Activated naive CD8-positive, alpha-beta T cell treated with anti-CD3 and anti-CD28 coated beads for 36 hours (primary cell): ENCODE data around the gene PDE3A. TPM values are rescaled to one million over a fixed set of nuclear protein-coding genes. Genes with fewer than 3 reads are reported as not detected.

Experiments
- DNase-seq: peaks from one replicate; pipeline ENCODE4 v3.0.0; 2021
- H3K27ac Mint-ChIP-seq: one replicate; pipeline ENCODE4 v1.8.0; 2022; ENCODE audit warnings: mild to moderate bottlenecking, moderate library complexity, mixed read lengths
- H3K27me3 Mint-ChIP-seq: one replicate; pipeline ENCODE4 v1.8.0; 2022; ENCODE audit warnings: mild to moderate bottlenecking, mixed read lengths
- H3K36me3 Mint-ChIP-seq: one replicate; pipeline ENCODE4 v1.8.0; 2021; ENCODE audit warnings: mild to moderate bottlenecking, mixed read lengths
- H3K4me1 Mint-ChIP-seq: one replicate; pipeline ENCODE4 v1.8.0; 2021; ENCODE audit warnings: mixed read lengths
- H3K4me3 Mint-ChIP-seq: one replicate; pipeline ENCODE4 v1.8.0; 2022; ENCODE audit warnings: mild to moderate bottlenecking, moderate library complexity, mixed read lengths
- H3K9me3 Mint-ChIP-seq: one replicate; pipeline ENCODE4 v1.8.0; 2022; ENCODE audit warnings: mixed read lengths
- total RNA-seq, 2 experiments: library from RNA; stranded (reverse); gene quantifications; one replicate each; pipeline ENCODE4 v1.2.3, GENCODE V29; 2021

The PDE3A gene
- total RNA-seq, 2 experiments from 2014 or later, result not detected

DNA sequence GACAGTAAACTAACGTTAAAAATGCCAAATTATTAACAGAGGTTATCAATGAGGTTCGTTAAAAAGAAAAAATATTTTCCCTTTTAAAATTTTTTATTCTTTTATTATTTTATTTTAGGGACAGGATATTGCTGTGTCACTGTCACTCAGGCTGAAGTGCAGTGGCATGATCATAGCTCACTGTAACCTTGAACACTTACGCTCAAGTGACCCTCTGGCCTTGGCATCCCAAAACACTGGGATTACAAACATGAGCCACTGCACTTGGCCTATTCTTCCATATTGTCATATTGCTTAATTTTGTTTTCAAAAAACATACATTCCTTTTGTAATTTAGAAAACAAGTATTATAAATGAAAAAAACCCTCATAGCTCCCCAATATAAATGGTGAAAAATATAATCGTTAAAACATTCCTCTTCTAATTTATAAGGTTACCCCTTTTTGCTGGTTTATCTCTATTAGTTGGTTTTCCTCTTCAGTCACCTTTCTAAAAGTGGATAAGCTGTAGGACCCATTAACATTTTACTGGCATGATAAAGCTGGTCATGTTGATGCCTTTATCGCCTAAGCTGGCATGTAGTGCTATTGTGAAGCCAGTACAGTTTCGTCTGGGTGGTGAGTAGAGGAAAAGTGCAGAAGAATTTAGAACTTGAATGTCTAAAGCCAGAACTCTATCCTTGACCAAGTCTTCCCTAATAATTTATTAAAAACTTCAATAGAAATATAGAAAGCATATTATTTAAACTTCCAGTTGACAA lies 27.6 kb downstream of the PDE3A start:
- no peak for DNase-seq
- Mint-ChIP-seq H3K4me1 (no peaks in the 10 kb centered on the region), H3K9me3 (peaks cover 4% of the 10 kb centered on the region), H3K27me3 (no peaks in the 10 kb centered on the region), H3K27ac (no peak overlapping the region), H3K36me3 (no peaks in the 10 kb centered on the region), H3K4me3 (no peak overlapping the region)

DNA sequence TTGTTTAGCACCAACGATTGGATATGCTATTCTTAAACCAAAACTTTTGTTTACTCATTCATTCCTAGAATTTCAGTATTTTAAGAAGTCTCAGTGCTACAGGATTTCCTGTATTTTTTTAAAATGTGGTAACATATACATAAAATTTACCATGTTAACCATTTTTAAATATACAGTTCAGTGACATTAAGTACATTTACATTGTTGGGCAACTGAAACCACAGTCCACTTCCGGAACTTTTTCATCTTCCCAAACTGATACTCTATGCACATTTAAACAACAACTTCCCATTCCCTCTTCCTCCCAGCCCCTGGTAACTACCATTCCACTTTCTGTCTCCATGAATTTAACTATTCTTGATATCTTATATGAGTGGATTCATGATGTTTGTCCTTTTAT lies 30.3 kb downstream of the PDE3A start:
- no peaks in the 10 kb centered on the region for H3K9me3 Mint-ChIP-seq
- no peak for DNase-seq
- no peaks in the 10 kb centered on the region for H3K27me3 Mint-ChIP-seq
- H3K36me3 Mint-ChIP-seq, result no peaks in the 10 kb centered on the region
- H3K27ac Mint-ChIP-seq, result no peak overlapping the region
- H3K4me1 Mint-ChIP-seq, result no peaks in the 10 kb centered on the region
- H3K4me3 Mint-ChIP-seq, result no peak overlapping the region

GRCh38 chr12:20400003-20400402 lies 31.7 kb downstream of the PDE3A start:
- no peaks in the 10 kb centered on the region for H3K27me3 Mint-ChIP-seq
- no peaks in the 10 kb centered on the region for H3K4me1 Mint-ChIP-seq
- no peak overlapping the region for H3K4me3 Mint-ChIP-seq
- no peak for DNase-seq
- H3K36me3 Mint-ChIP-seq, result no peaks in the 10 kb centered on the region
- H3K27ac Mint-ChIP-seq, result no peak overlapping the region
- H3K9me3 Mint-ChIP-seq, result no peaks in the 10 kb centered on the region

- H3K4me1 Mint-ChIP-seq, result no peaks in the 10 kb centered on the region
- no peaks in the 10 kb centered on the region for H3K36me3 Mint-ChIP-seq
- DNase-seq, result no peak
- no peak overlapping the region for H3K4me3 Mint-ChIP-seq
- no peaks in the 10 kb centered on the region for H3K27me3 Mint-ChIP-seq
- no peak overlapping the region for H3K27ac Mint-ChIP-seq
- H3K9me3 Mint-ChIP-seq, result no peaks in the 10 kb centered on the region
These were observed 34.9 kb downstream of the PDE3A start for GRCh38 chr12:20403230-20403629.

GRCh38 chr12:20404576-20405346 lies 36.4 kb downstream of the PDE3A start:
- no peaks in the 10 kb centered on the region for H3K9me3 Mint-ChIP-seq
- no peaks in the 10 kb centered on the region for H3K27me3 Mint-ChIP-seq
- H3K4me3 Mint-ChIP-seq, result no peak overlapping the region
- no peak for DNase-seq
- H3K4me1 Mint-ChIP-seq, result no peaks in the 10 kb centered on the region
- H3K36me3 Mint-ChIP-seq, result no peaks in the 10 kb centered on the region
- no peak overlapping the region for H3K27ac Mint-ChIP-seq

GRCh38 chr12:20409607-20410377 lies 41.5 kb downstream of the PDE3A start:
- no peaks in the 10 kb centered on the region for H3K4me1 Mint-ChIP-seq
- no peak for DNase-seq
- no peak overlapping the region for H3K27ac Mint-ChIP-seq
- H3K4me3 Mint-ChIP-seq, result no peak overlapping the region
- no peaks in the 10 kb centered on the region for H3K9me3 Mint-ChIP-seq
- H3K27me3 Mint-ChIP-seq, result no peaks in the 10 kb centered on the region
- no peaks in the 10 kb centered on the region for H3K36me3 Mint-ChIP-seq

DNA sequence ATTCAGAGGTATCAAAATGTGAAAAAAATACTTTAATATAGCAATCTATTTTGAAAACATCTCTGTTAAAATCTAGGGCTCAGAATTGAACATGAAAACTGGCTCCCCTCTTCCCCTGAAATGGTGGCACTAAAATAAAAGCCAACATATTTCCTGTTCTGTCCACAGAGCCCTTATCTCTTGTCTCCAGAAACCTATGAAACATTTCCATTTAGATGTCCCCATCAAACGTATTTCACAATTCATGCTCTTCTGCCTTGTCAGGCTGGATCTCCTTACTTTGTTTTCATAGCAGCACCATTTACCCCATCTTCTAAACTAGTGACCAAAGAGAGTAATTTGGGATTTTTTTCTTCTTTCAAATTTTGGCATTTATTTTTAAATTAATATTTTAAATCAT lies 42.4 kb downstream of the PDE3A start:
- no peaks in the 10 kb centered on the region for H3K9me3 Mint-ChIP-seq
- no peak overlapping the region for H3K27ac Mint-ChIP-seq
- H3K4me3 Mint-ChIP-seq, result no peak overlapping the region
- no peak for DNase-seq
- H3K4me1 Mint-ChIP-seq, result no peaks in the 10 kb centered on the region
- H3K27me3 Mint-ChIP-seq, result peaks cover 3% of the 10 kb centered on the region
- H3K36me3 Mint-ChIP-seq, result no peaks in the 10 kb centered on the region

DNA sequence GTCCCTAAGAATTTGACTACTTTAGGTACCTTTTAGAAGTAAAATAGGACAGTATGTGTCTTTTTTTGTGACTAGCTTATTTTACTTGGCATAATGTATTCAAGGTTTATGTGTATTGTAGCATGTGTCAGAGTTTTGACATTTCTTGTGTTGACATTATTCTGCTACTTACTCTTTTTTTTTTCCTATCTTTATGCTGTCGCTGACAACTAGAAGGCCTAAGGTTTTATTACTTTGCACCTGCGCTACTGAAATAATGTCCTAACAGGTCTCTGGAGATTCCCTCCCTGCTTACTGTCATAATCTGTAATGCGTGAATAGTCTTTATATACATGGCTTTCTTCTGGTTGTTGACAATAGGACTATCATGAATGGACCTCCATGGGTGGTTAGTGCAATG lies 43.0 kb downstream of the PDE3A start:
- H3K9me3 Mint-ChIP-seq, result no peaks in the 10 kb centered on the region
- H3K36me3 Mint-ChIP-seq, result no peaks in the 10 kb centered on the region
- no peaks in the 10 kb centered on the region for H3K4me1 Mint-ChIP-seq
- DNase-seq, result no peak
- H3K4me3 Mint-ChIP-seq, result no peak overlapping the region
- peaks cover 3% of the 10 kb centered on the region for H3K27me3 Mint-ChIP-seq
- H3K27ac Mint-ChIP-seq, result no peak overlapping the region

DNA sequence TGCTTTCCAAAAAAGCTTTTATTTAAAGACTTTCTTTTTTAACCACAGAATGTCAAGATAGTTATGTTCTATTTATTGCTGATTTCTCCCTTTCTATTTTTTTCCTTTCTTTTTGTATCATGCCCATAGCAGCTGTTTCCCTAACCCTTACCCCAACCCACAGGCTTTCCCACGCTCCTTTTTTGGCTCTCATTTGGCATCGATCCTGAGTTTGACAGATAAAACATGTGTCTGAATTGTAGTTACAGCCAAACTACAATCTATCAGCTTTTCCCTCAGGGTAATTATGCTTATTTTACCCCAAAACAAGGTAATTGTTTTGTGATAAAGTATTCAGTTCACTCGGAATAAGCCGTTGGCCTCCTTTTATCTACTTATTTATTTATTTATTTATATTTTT lies 46.7 kb downstream of the PDE3A start:
- no peak for DNase-seq
- H3K27me3 Mint-ChIP-seq, result peaks cover 3% of the 10 kb centered on the region
- peaks cover 2% of the 10 kb centered on the region for H3K4me1 Mint-ChIP-seq
- no peaks in the 10 kb centered on the region for H3K36me3 Mint-ChIP-seq
- no peak overlapping the region for H3K4me3 Mint-ChIP-seq
- no peak overlapping the region for H3K27ac Mint-ChIP-seq
- no peaks in the 10 kb centered on the region for H3K9me3 Mint-ChIP-seq

DNA sequence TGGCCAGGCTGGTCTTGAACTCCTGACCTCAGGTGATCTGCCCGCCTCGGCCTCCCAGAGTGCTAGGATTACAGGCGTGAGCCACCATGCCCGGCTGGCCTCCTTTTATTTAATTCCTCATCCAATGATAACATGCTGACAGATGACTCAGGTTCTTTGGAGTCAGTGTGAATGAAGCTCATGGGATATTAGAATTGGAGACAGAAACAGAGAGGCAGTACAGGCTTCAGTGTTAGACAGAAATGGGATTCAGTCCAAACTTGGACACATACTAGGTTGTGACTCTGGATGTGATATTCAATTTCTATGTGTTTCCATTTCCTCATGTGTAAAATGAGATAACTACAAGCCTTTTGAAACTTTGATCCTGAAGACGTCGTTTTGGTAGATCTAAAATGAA lies 47.3 kb downstream of the PDE3A start:
- no peak for DNase-seq
- Mint-ChIP-seq H3K4me1 (peaks cover 2% of the 10 kb centered on the region), H3K9me3 (no peaks in the 10 kb centered on the region), H3K27me3 (peaks cover 3% of the 10 kb centered on the region), H3K4me3 (no peak overlapping the region), H3K27ac (no peak overlapping the region), H3K36me3 (no peaks in the 10 kb centered on the region)

DNA sequence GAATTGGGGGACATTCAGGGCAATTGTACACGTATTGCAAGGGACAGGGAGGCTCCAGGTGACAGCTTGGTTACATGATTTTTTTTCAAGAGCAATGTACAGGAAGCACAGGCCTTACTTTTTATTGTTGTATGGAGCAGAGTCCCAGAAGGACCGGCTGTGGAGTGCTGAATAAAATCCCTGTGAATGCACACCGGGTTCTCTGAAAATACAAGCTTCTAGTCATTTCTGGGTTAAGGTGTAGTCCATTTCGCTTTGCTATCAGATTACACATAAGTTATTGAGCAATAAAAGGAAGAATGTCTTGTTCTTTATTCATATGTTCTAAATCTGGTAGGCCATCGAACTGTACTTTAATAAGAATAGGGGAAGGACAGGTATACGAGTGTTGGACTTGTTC lies 52.2 kb downstream of the PDE3A start:
- DNase-seq, result no peak
- Mint-ChIP-seq H3K27ac (no peak overlapping the region), H3K4me1 (peaks cover 2% of the 10 kb centered on the region), H3K4me3 (no peak overlapping the region), H3K36me3 (no peaks in the 10 kb centered on the region), H3K27me3 (no peaks in the 10 kb centered on the region), H3K9me3 (no peaks in the 10 kb centered on the region)

DNA sequence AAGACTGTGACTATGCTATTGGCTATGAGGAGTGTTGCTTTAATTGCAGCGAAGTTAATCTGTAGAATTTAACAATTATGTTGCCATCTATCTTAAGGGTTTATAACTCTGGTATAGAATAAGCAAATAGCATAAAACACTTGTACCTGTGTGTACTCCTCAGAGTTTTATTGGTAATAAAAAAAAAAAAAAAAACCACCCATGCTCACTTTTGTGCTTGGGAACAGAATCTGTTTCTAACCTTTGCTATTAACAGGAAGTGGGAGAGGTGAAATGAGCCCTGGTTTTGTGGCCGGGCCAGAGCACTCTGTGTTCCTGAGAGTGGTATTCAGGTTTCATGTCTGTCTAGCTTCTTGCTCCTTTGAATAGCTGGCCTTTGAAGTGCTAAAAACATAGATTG lies 53.1 kb downstream of the PDE3A start:
- H3K4me3 Mint-ChIP-seq, result no peak overlapping the region
- DNase-seq, result no peak
- H3K27me3 Mint-ChIP-seq, result no peaks in the 10 kb centered on the region
- H3K36me3 Mint-ChIP-seq, result no peaks in the 10 kb centered on the region
- H3K27ac Mint-ChIP-seq, result no peak overlapping the region
- peaks cover 2% of the 10 kb centered on the region for H3K4me1 Mint-ChIP-seq
- no peaks in the 10 kb centered on the region for H3K9me3 Mint-ChIP-seq

GRCh38 chr12:20423557-20423956 lies 55.2 kb downstream of the PDE3A start:
- Mint-ChIP-seq H3K27ac (no peak overlapping the region), H3K27me3 (no peaks in the 10 kb centered on the region), H3K36me3 (no peaks in the 10 kb centered on the region), H3K4me3 (no peak overlapping the region), H3K9me3 (no peaks in the 10 kb centered on the region), H3K4me1 (peaks cover under 1% of the 10 kb centered on the region)
- no peak for DNase-seq

- Mint-ChIP-seq H3K27ac (no peak overlapping the region), H3K9me3 (no peaks in the 10 kb centered on the region), H3K36me3 (no peaks in the 10 kb centered on the region), H3K27me3 (no peaks in the 10 kb centered on the region), H3K4me3 (no peak overlapping the region), H3K4me1 (no peaks in the 10 kb centered on the region)
- DNase-seq, result no peak
These were observed 56.5 kb downstream of the PDE3A start for GRCh38 chr12:20424841-20425240.

- Mint-ChIP-seq H3K9me3 (no peaks in the 10 kb centered on the region), H3K27ac (no peak overlapping the region), H3K4me1 (no peaks in the 10 kb centered on the region), H3K36me3 (no peaks in the 10 kb centered on the region), H3K4me3 (no peak overlapping the region), H3K27me3 (no peaks in the 10 kb centered on the region)
- no peak for DNase-seq
These were observed 57.9 kb downstream of the PDE3A start for GRCh38 chr12:20426191-20426590.
